HepG2 (cell line): ENCODE results near the gene FBF1. TPM values are rescaled to one million over a fixed set of nuclear protein-coding genes. Genes with fewer than 3 reads are reported as not detected.
A peak's percentile ranks its signal among the peaks of the same experiment; 100 is the strongest.

Experiments
- ARHGAP35 ChIP-seq: sonication (generic); formaldehyde crosslinking; IDR thresholded peaks from 2 replicates; pipeline ENCODE4 v1.9.0; 2022; ENCODE audit warnings: mild to moderate bottlenecking, inconsistent platforms, moderate library complexity, missing genetic modification reagents, borderline replicate concordance
- BRD4 ChIP-seq: sonication (generic); formaldehyde crosslinking; IDR thresholded peaks from 2 replicates; pipeline ENCODE4 v1.4.0; 2020; ENCODE audit warnings: missing genetic modification reagents
- CREB3 ChIP-seq: sonication (generic); formaldehyde crosslinking; IDR thresholded peaks from 2 replicates; pipeline ENCODE4 v1.5.0; 2020; ENCODE audit warnings: missing genetic modification reagents
- ELF1 ChIP-seq: sonication (generic); formaldehyde crosslinking; IDR thresholded peaks from 2 replicates; pipeline ENCODE4 v1.4.0; 2020; ENCODE audit warnings: missing genetic modification reagents
- IKZF5 ChIP-seq: IDR thresholded peaks from 2 replicates; pipeline ENCODE4 v1.6.1; 2018; ENCODE audit warnings: missing genetic modification reagents, mild to moderate bottlenecking, missing compliant biosample characterization
- JUN ChIP-seq: sonication (generic); formaldehyde crosslinking; IDR thresholded peaks from 2 replicates; pipeline ENCODE4 v1.4.0; 2020; ENCODE audit warnings: mild to moderate bottlenecking, missing genetic modification reagents
- KDM5A ChIP-seq: fragments of 200-600 bp; sonication (generic); IDR thresholded peaks from 2 replicates; pipeline ENCODE4 v1.7.0; 2018; ENCODE audit warnings: antibody characterized with exemption, mild to moderate bottlenecking, low read length, borderline replicate concordance
- KDM6A ChIP-seq: IDR thresholded peaks from 2 replicates; pipeline ENCODE4 v1.6.1; 2016; ENCODE audit warnings: low read depth
- KLF12 ChIP-seq: sonication (generic); formaldehyde crosslinking; IDR thresholded peaks from 2 replicates; pipeline ENCODE4 v1.4.0; 2020; ENCODE audit warnings: missing genetic modification reagents, borderline replicate concordance
- MTF1 ChIP-seq: sonication (generic); formaldehyde crosslinking; IDR thresholded peaks from 2 replicates; pipeline ENCODE4 v1.5.0; 2020; ENCODE audit warnings: missing genetic modification reagents
- PLSCR1 ChIP-seq: sonication (generic); formaldehyde crosslinking; IDR thresholded peaks from 2 replicates; pipeline ENCODE4 v1.5.0; 2020; ENCODE audit warnings: missing genetic modification reagents, mild to moderate bottlenecking, borderline replicate concordance
- REL ChIP-seq: sonication (generic); formaldehyde crosslinking; conservative IDR thresholded peaks from 2 replicates; pipeline ENCODE4 v1.8.0; 2022; ENCODE audit warnings: mild to moderate bottlenecking, missing genetic modification reagents, moderate library complexity
- RNF219 ChIP-seq: sonication (generic); formaldehyde crosslinking; IDR thresholded peaks from 2 replicates; pipeline ENCODE4 v1.5.0; 2020; ENCODE audit warnings: mild to moderate bottlenecking, missing genetic modification reagents
- SMAD1 ChIP-seq: sonication (generic); formaldehyde crosslinking; IDR thresholded peaks from 2 replicates; pipeline ENCODE4 v1.4.0; 2020; ENCODE audit warnings: missing genetic modification reagents, low read depth, mild to moderate bottlenecking, borderline replicate concordance
- ZBTB34 ChIP-seq: sonication (generic); formaldehyde crosslinking; IDR thresholded peaks from 2 replicates; pipeline ENCODE4 v1.8.0; 2022; ENCODE audit warnings: mild to moderate bottlenecking, missing genetic modification reagents
- ZNF510 ChIP-seq: sonication (generic); formaldehyde crosslinking; IDR thresholded peaks from 2 replicates; pipeline ENCODE4 v1.4.0; 2020; ENCODE audit warnings: low read depth, mild to moderate bottlenecking, missing genetic modification reagents
- ZNF558 ChIP-seq: sonication (generic); formaldehyde crosslinking; IDR thresholded peaks from 2 replicates; pipeline ENCODE4 v1.9.0; 2022; ENCODE audit warnings: mild to moderate bottlenecking, missing genetic modification reagents, borderline replicate concordance
- ZNF574 ChIP-seq: sonication (generic); formaldehyde crosslinking; IDR thresholded peaks from 2 replicates; pipeline ENCODE4 v1.4.0; 2020; ENCODE audit warnings: missing genetic modification reagents
- polyA plus RNA-seq, 8 experiments: library from polyadenylated mRNA; depleted of rRNA in 3 of 8; stranded (reverse) in 7 of 8; unstranded in 1 of 8; fragments of >200 nt; fragmentation: Illumina TruSeq in 4 of 8; extraction: Trizol in 4 of 8; gene quantifications; 2 replicates each; pipeline versions ENCODE4 v1.2.1 to v1.2.3, GENCODE V29; 2011 to 2016; ENCODE audit warnings: low read depth in 4 of 8, missing spikeins in 1 of 8, mixed read lengths in 1 of 8; ENCODE audit not compliant: insufficient read depth in 1 of 8
- total RNA-seq, 5 experiments: library from RNA; depleted of rRNA; stranded (reverse); fragments of >200 nt; fragmentation: Illumina TruSeq; extraction: Trizol; gene quantifications; 2 replicates each; pipeline ENCODE4 v1.2.3, GENCODE V29; 2016; ENCODE audit warnings: low read depth in 1 of 5

The FBF1 gene
- total and polyA plus RNA-seq, 2 of the 13 experiments (the other 11 are each of a cell fraction or from before 2014, with no cell fraction given): 2.4 to 8.1 TPM

GRCh38 chr17:75876938-75877751 lies 63.7 kb downstream of the FBF1 start (continued):
- TF ChIP-seq PLSCR1: no peak; the same call in 1 of the 2 replicates
- no peak; the same call in 1 of the 2 replicates for TF ChIP-seq ZNF574 (CRISPR knock-in tag)
- TF ChIP-seq KLF12 (CRISPR knock-in tag): no peak; the same call in none of the 2 replicates
- no peak for TF ChIP-seq IKZF5 (CRISPR knock-in tag)
- TF ChIP-seq CREB3 (CRISPR knock-in tag): no peak
- TF ChIP-seq ELF1 (CRISPR knock-in tag): no peak; the same call in 1 of the 2 replicates
- no peak; the same call in 1 of the 2 replicates for TF ChIP-seq JUN
- TF ChIP-seq KDM5A: no peak; the same call in 1 of the 2 replicates
- no peak for TF ChIP-seq ARHGAP35 (CRISPR knock-in tag)
- TF ChIP-seq KDM6A (CRISPR knock-in tag): no peak
- peak; percentile 25; the same call in 1 of the 2 replicates for TF ChIP-seq REL
- TF ChIP-seq SMAD1 (CRISPR knock-in tag): no peak; the same call in 1 of the 2 replicates
- no peak; the same call in 1 of the 2 replicates for TF ChIP-seq ZNF510 (CRISPR knock-in tag)
- 0 out of 2 replicates have a peak, but pooled peaks have one; percentile 19 for TF ChIP-seq ZBTB34 (CRISPR knock-in tag)
- peak; percentile 67; the same call in 1 of the 2 replicates for TF ChIP-seq BRD4 (CRISPR knock-in tag)
- no peak for TF ChIP-seq MTF1 (CRISPR knock-in tag)
- no peak for TF ChIP-seq RNF219 (CRISPR knock-in tag)
- TF ChIP-seq ZNF558 (CRISPR knock-in tag): peak; percentile 60; the same call in 1 of the 2 replicates
